PC-3 (cell line): ENCODE data around the gene UNC13C.

Experiments
- CTCF ChIP-seq: fragments of 300-600 bp; sonication (generic); conservative IDR thresholded peaks from 2 replicates; pipeline ENCODE4 v1.5.1; 2017; ENCODE audit warnings: antibody characterized with exemption, low read depth, mild to moderate bottlenecking, low read length
- EZH2phosphoT487 ChIP-seq: fragments of 300-600 bp; sonication (generic); IDR thresholded peaks from 2 replicates; pipeline ENCODE4 v1.6.1; 2018; ENCODE audit warnings: mild to moderate bottlenecking, antibody characterized with exemption, low read length, borderline replicate concordance

GRCh38 chr15:54298396-54298795 is 320.2 kb downstream of the UNC13C start:
- TF ChIP-seq CTCF (no peak), EZH2phosphoT487 (no peak)
